Activated B cell treated with CpG ODN at 0.5 μM for 24 hours (primary cell): ENCODE measurements around the gene TBC1D1. TPM values are rescaled to one million over a fixed set of nuclear protein-coding genes. Genes with fewer than 3 reads are reported as not detected.

Source experiments
- ATAC-seq: fragments of 200-7000 bp; cut with Tn5 transposase; one replicate; pipeline ENCODE4 v1.10.0; 2021; ENCODE audit warnings: low read depth, mild to moderate bottlenecking, moderate library complexity
- CTCF ChIA-PET: fragments of 350-600 bp; sonication (Branson Sonifier 250); formaldehyde crosslinking; loops from one replicate; lab custom pipeline; 2021; ENCODE audit warnings: antibody characterized with exemption; lab: Charles Lee
- POLR2A ChIA-PET: fragments of 350-600 bp; sonication (Branson Sonifier 250); formaldehyde crosslinking; loops from one replicate; lab custom pipeline; 2021; ENCODE audit warnings: antibody characterized with exemption; lab: Charles Lee
- DNase-seq: peaks from one replicate; pipeline ENCODE4 v3.0.0; 2022
- H3K27ac Mint-ChIP-seq: one replicate; pipeline ENCODE4 v1.8.0; 2020; ENCODE audit warnings: mixed read lengths
- H3K27me3 Mint-ChIP-seq: one replicate; pipeline ENCODE4 v1.8.0; 2021; ENCODE audit warnings: mixed read lengths
- H3K36me3 Mint-ChIP-seq: one replicate; pipeline ENCODE4 v1.8.0; 2021; ENCODE audit warnings: low read depth, mixed read lengths
- H3K4me1 Mint-ChIP-seq: one replicate; pipeline ENCODE4 v1.8.0; 2021; ENCODE audit warnings: mixed read lengths
- H3K4me3 Mint-ChIP-seq: one replicate; pipeline ENCODE4 v1.8.0; 2020; ENCODE audit warnings: mild to moderate bottlenecking, mixed read lengths
- H3K9me3 Mint-ChIP-seq: one replicate; pipeline ENCODE4 v1.8.0; 2020; ENCODE audit warnings: mixed read lengths
- intact Hi-C: fragments of 100-400 bp; cut with micrococcal nuclease; formaldehyde crosslinking; loops from one replicate; pipeline ENCODE4 v1.15.1; 2024
- total RNA-seq: library from RNA; stranded (reverse); gene quantifications from 2 replicates; pipeline ENCODE4 v1.2.3, GENCODE V29; 2022
- TF ChIP-seq, protein P1 (sequence below): fragments of 200-600 bp; IDR thresholded peaks from one replicate; pipeline ENCODE4 v1.8.0; 2022; ENCODE audit warnings: antibody characterized with exemption, mild to moderate bottlenecking

The TBC1D1 gene
- total RNA-seq, 1 donor from 2014 or later, result 84.8 TPM

GRCh38 chr4:38075370-38076152 lies 184.7 kb downstream of the TBC1D1 start:
- no peak overlapping the region for H3K4me3 Mint-ChIP-seq
- DNase-seq (no peak), ATAC-seq (no peak)
- CTCF ChIA-PET, result no interaction called here
- H3K27me3 Mint-ChIP-seq, result no peaks in the 10 kb centered on the region
- H3K36me3 Mint-ChIP-seq, result peaks cover 77% of the 10 kb centered on the region
- no peaks in the 10 kb centered on the region for H3K9me3 Mint-ChIP-seq
- TF ChIP-seq, protein P1, sequence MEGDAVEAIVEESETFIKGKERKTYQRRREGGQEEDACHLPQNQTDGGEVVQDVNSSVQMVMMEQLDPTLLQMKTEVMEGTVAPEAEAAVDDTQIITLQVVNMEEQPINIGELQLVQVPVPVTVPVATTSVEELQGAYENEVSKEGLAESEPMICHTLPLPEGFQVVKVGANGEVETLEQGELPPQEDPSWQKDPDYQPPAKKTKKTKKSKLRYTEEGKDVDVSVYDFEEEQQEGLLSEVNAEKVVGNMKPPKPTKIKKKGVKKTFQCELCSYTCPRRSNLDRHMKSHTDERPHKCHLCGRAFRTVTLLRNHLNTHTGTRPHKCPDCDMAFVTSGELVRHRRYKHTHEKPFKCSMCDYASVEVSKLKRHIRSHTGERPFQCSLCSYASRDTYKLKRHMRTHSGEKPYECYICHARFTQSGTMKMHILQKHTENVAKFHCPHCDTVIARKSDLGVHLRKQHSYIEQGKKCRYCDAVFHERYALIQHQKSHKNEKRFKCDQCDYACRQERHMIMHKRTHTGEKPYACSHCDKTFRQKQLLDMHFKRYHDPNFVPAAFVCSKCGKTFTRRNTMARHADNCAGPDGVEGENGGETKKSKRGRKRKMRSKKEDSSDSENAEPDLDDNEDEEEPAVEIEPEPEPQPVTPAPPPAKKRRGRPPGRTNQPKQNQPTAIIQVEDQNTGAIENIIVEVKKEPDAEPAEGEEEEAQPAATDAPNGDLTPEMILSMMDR, result no peak
- peaks cover 33% of the 10 kb centered on the region for H3K4me1 Mint-ChIP-seq
- POLR2A ChIA-PET, result no interaction called here
- intact Hi-C loops, result no loop called here
- H3K27ac Mint-ChIP-seq, result no peak overlapping the region

- Mint-ChIP-seq H3K27ac (no peak overlapping the region), H3K4me1 (peaks cover 36% of the 10 kb centered on the region), H3K9me3 (no peaks in the 10 kb centered on the region), H3K36me3 (peaks cover 80% of the 10 kb centered on the region), H3K4me3 (no peak overlapping the region), H3K27me3 (no peaks in the 10 kb centered on the region)
- ChIA-PET POLR2A (no interaction called here), CTCF (no interaction called here)
- intact Hi-C loops, result no loop called here
- no peak for DNase-seq
- TF ChIP-seq, protein P1, result no peak
- ATAC-seq, result no peak
Observed at GRCh38 chr4:38076153-38076669, 185.3 kb downstream of the TBC1D1 start.

DNA sequence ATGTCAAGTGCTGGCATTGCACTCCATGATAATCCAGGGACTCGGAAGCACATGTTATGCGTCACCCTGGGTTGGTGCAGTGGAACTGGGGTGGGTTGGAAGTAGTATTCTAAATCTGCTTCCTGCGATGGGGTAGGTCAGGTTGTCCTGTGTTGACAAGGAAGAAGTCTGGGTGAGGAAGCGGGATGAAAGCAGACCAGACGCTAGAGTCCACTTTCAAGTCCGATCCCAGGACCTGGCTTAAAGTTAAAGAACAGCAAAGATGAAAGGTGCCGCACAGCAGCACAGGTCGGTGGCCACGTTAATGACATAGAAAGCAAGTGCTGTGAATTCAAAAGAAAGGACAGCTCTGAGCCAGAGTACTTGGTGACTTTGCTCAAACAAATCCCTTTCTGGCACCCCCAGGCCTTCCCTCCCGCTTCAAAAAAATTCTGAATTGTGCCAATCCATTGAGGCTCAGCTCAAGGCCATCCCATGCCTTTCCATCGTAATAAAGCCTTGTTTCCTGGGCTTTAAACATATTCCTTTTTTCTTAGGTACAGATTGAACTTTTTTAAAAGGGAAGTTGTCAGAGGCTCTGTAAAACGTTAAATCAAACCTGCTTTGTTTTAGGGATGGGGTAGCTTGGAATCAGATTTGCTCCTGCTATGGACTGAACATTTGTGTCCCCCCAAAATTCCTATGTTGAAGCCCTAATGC lies 187.1 kb downstream of the TBC1D1 start:
- CTCF ChIA-PET, result interaction anchor here (0.8 to 1.6 kb wide), 2 partner anchors 15 to 102 kb away, joined by 3 to 7 read pairs; no protein-coding TSS in a partner anchor
- no peaks in the 10 kb centered on the region for H3K9me3 Mint-ChIP-seq
- intact Hi-C loops, result no loop called here
- H3K36me3 Mint-ChIP-seq, result peaks cover 82% of the 10 kb centered on the region
- H3K4me3 Mint-ChIP-seq, result no peak overlapping the region
- no peak overlapping the region for H3K27ac Mint-ChIP-seq
- TF ChIP-seq, protein P1, result no peak
- H3K4me1 Mint-ChIP-seq, result peaks cover 30% of the 10 kb centered on the region
- DNase-seq, result no peak
- H3K27me3 Mint-ChIP-seq, result no peaks in the 10 kb centered on the region
- POLR2A ChIA-PET, result no interaction called here
- no peak for ATAC-seq

DNA sequence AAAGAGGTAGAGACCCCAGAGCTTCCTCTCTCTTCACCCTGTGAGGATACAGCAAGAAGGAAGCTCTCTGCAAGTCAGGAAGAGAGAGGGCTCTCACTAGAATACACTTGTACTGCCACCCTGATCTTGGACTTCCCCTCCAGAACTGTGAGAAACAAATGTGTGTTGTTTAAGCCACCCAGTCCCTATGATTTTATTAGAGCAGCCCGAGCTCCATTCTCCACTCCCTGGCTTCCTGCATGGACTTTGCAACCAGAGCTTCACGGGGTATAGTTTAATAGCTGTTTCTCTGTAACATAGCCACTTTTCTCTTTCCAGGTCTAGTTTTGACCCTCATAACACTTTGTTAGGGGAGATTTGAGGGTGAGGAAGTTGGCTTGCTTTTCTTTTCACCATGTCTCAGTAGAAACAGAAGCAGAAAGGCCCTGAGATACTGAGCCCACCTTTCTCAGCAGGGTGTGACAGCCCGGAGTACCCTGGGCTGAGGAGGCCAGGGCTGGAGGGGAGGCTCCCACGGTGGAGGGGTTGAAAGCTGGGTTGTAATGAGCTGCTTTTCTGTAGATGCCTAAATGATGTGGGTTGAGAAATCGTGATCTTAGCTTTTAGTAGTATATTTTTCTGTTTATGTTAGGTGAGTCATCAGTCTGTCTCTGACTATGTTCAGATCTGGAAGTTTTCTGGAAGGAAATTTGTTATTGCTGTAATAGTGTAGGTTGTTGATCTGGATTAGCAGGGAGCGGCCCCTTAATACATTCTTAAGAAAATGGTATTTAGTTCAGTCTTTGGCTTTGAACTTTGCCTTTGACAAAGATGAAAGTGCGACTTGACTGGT lies 187.9 kb downstream of the TBC1D1 start:
- ATAC-seq (peak; percentile 21), DNase-seq (no peak)
- peaks cover 80% of the 10 kb centered on the region for H3K36me3 Mint-ChIP-seq
- CTCF ChIA-PET, result interaction anchor here (1.6 kb wide), 1 partner anchor 16 kb away, joined by 7 read pairs; no protein-coding TSS in a partner anchor
- peaks cover 30% of the 10 kb centered on the region for H3K4me1 Mint-ChIP-seq
- H3K27ac Mint-ChIP-seq, result peak overlapping the region; percentile 44
- intact Hi-C loops, result no loop called here
- POLR2A ChIA-PET, result no interaction called here
- TF ChIP-seq, protein P1, result no peak
- no peak overlapping the region for H3K4me3 Mint-ChIP-seq
- no peaks in the 10 kb centered on the region for H3K27me3 Mint-ChIP-seq
- no peaks in the 10 kb centered on the region for H3K9me3 Mint-ChIP-seq
